Body of pancreas (tissue), 4 donors: ENCODE data around the gene GUK1. TPM values are rescaled to one million over a fixed set of nuclear protein-coding genes. Genes with fewer than 3 reads are reported as not detected.

Experiments used
- ATAC-seq: fragments of 150-250 bp; one replicate; pipeline ENCODE4 v1.9.1; 2016
- DNase-seq, 4 donors: peaks; one replicate each; pipeline ENCODE4 v3.0.0-alpha.2; 2019
- H3K27ac ChIP-seq, 4 donors: fragments of 200-600 bp; sonication (generic); 1 replicate in 3 of 4; 2 replicates in 1 of 4; pipeline versions ENCODE4 v1.5.1 to v1.6.1; 2016 to 2019; ENCODE audit warnings: mild to moderate bottlenecking in 1 of 4, mixed read lengths in 1 of 4, moderate library complexity in 1 of 4
- H3K27me3 ChIP-seq, 2 donors: fragments of 200-600 bp; sonication (generic); one replicate each; pipeline ENCODE4 v1.6.0; 2016; ENCODE audit warnings: mild to moderate bottlenecking in 1 of 2
- H3K36me3 ChIP-seq, 2 donors: fragments of 200-600 bp; sonication (generic); replicated peaks in 1 of 2; 2 replicates each; pipeline ENCODE4 v1.5.1; 2016; ENCODE audit warnings: low read depth in 2 of 2; ENCODE audit not compliant: insufficient read depth in 1 of 2
- H3K4me1 ChIP-seq: fragments of 200-600 bp; sonication (generic); one replicate; pipeline ENCODE4 v1.6.0; 2016
- H3K4me3 ChIP-seq, 2 donors: fragments of 200-600 bp; sonication (generic); 1 replicate in 1 of 2; 2 replicates in 1 of 2; pipeline ENCODE4 v1.5.1; 2016 to 2019
- H3K9me3 ChIP-seq, 3 donors: fragments of 200-600 bp; sonication (generic); 1 replicate in 2 of 3; 2 replicates in 1 of 3; pipeline ENCODE4 v1.5.1; 2016
- POLR2A ChIP-seq, 3 donors: fragments of 450-650 bp; IDR thresholded peaks; one replicate each; pipeline ENCODE4 v1.6.1; 2016; ENCODE audit warnings: antibody characterized with exemption in 3 of 3, mild to moderate bottlenecking in 2 of 3
- WGBS, 2 donors: methylation state at CpG; one replicate each; pipeline ENCODE4 v1.1.5; 2017; 5-methylcytosine and 5-hydroxymethylcytosine counted together
- intact Hi-C: fragments of 100-400 bp; cut with DNase I; formaldehyde crosslinking; loops from one replicate; pipeline ENCODE4 v1.15.1; 2023
- total RNA-seq, 2 donors: library from RNA; depleted of rRNA; stranded (reverse); fragments of >200 nt; gene quantifications; one replicate each; pipeline ENCODE4 v1.1.0, GENCODE V29; 2016
- TF ChIP-seq, protein P1 (sequence below), 7 experiments: fragments of 450-650 bp in 4 of 7; fragments of 200-600 bp in 3 of 7; sonication (generic) in 3 of 7; IDR thresholded peaks; one replicate each; pipeline ENCODE4 v1.5.1; 2016 to 2019; ENCODE audit warnings: antibody characterized with exemption in 7 of 7

The GUK1 gene
- total RNA-seq, 2 donors from 2014 or later = 210 to 216 TPM

DNA sequence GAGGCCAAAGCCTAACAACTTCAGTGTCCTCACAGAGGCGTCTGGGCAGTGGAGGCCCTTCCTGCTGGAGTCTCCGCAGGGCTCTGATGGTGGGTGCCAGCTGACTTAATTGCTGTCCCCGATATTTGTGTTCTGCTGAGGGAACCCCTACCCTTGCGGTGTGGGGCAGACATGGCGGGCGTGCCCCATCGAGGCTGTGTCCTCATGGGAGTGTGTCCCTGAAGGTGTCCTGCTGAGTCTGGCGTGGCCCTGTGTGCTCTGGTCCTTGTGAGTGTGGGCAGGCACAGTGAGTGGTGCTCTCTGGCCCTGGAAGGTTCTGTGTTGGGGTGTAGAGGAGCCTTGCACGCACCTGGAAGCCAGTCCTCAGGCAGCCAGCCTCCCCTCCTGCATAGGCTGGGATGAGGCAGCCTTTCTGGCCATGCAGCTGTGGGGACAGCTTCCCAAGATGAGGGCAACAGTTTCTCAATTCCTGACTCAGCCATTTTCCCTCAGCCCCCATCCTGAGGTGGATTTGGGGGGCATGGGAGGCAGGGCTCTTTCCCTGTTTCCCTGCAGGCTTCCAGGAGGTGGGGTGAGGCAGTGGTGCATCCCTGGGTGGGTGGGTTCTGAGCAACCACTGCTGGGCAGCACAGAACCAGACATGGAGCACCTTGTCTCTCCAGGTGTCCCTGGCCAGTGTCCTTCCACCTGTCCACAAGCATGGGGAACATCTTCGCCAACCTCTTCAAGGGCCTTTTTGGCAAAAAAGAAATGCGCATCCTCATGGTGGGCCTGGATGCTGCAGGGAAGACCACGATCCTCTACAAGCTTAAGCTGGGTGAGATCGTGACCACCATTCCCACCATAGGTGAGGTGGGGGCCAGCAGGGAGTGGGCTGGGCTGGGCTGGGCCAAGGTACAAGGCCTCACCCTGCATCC is 43.4 kb upstream of the GUK1 start:
- DNase-seq = no peak
- H3K36me3 ChIP-seq = peaks cover 7 to 14% of the 10 kb centered on the region in 2 donors

DNA sequence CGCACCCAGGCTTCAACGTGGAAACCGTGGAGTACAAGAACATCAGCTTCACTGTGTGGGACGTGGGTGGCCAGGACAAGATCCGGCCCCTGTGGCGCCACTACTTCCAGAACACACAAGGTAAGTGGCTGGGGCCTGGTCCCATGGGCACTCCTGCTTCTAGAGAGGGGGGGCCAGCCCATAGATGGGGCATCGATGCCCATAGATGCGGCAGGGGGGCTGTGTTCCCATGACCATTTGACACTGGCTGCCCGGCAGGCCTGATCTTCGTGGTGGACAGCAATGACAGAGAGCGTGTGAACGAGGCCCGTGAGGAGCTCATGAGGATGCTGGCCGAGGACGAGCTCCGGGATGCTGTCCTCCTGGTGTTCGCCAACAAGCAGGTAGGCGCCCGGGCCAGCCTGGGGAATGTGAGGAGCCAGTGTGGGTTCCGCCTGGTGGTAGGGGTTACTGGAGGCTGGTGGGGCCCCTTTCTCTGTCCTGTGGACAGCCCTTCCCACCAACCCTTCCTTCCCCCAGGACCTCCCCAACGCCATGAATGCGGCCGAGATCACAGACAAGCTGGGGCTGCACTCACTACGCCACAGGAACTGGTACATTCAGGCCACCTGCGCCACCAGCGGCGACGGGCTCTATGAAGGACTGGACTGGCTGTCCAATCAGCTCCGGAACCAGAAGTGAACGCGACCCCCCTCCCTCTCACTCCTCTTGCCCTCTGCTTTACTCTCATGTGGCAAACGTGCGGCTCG is 42.6 kb upstream of the GUK1 start:
- TF ChIP-seq POLR2A (IDR thresholded peaks at IDR 0.05) = no peak
- TF ChIP-seq, protein P1, sequence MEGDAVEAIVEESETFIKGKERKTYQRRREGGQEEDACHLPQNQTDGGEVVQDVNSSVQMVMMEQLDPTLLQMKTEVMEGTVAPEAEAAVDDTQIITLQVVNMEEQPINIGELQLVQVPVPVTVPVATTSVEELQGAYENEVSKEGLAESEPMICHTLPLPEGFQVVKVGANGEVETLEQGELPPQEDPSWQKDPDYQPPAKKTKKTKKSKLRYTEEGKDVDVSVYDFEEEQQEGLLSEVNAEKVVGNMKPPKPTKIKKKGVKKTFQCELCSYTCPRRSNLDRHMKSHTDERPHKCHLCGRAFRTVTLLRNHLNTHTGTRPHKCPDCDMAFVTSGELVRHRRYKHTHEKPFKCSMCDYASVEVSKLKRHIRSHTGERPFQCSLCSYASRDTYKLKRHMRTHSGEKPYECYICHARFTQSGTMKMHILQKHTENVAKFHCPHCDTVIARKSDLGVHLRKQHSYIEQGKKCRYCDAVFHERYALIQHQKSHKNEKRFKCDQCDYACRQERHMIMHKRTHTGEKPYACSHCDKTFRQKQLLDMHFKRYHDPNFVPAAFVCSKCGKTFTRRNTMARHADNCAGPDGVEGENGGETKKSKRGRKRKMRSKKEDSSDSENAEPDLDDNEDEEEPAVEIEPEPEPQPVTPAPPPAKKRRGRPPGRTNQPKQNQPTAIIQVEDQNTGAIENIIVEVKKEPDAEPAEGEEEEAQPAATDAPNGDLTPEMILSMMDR (IDR thresholded peaks at IDR 0.05) = no peak
- H3K9me3 ChIP-seq = no peaks in the 10 kb centered on the region
- 79 to 84% methylated on average over 23 to 32 of the region's 34 CpGs for WGBS, 2 donors
- intact Hi-C loops = no loop called here
- H3K27me3 ChIP-seq = no peaks in the 10 kb centered on the region
- H3K4me3 ChIP-seq = no peak overlapping the region
- H3K27ac ChIP-seq = no peak overlapping the region
- H3K4me1 ChIP-seq = peaks cover 68% of the 10 kb centered on the region
- ATAC-seq (no peak), DNase-seq (no peak)
- H3K36me3 ChIP-seq = peaks cover 7 to 14% of the 10 kb centered on the region in 2 donors

More for the DNA sequence above, 43.4 kb upstream of the GUK1 start:
- intact Hi-C loops = no loop called here
- WGBS, 2 donors = 82 to 96% methylated on average over 4 to 13 of the region's 13 CpGs
- peaks cover 69% of the 10 kb centered on the region for H3K4me1 ChIP-seq
- no peak for TF ChIP-seq POLR2A (IDR thresholded peaks at IDR 0.05)
- TF ChIP-seq, protein P1 (IDR thresholded peaks at IDR 0.05) = no peak
- H3K27ac ChIP-seq = no peak overlapping the region
- ATAC-seq = no peak
- H3K4me3 ChIP-seq = no peak overlapping the region
- H3K9me3 ChIP-seq = no peaks in the 10 kb centered on the region
- H3K27me3 ChIP-seq = no peaks in the 10 kb centered on the region

DNA sequence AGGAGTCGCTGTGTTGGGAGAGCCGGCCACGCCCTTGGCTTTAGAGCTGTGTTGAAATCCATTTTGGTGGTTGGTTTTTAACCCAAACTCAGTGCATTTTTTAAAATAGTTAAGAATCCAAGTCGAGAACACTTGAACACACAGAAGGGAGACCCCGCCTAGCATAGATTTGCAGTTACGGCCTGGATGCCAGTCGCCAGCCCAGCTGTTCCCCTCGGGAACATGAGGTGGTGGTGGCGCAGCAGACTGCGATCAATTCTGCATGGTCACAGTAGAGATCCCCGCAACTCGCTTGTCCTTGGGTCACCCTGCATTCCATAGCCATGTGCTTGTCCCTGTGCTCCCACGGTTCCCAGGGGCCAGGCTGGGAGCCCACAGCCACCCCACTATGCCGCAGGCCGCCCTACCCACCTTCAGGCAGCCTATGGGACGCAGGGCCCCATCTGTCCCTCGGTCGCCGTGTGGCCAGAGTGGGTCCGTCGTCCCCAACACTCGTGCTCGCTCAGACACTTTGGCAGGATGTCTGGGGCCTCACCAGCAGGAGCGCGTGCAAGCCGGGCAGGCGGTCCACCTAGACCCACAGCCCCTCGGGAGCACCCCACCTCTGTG is 41.7 kb upstream of the GUK1 start:
- DNase-seq (no peak), ATAC-seq (no peak)
- WGBS, 2 donors = 83 to 89% methylated on average over 17 to 28 of the region's 28 CpGs
- Histone ChIP-seq H3K9me3 (no peaks in the 10 kb centered on the region), H3K27me3 (no peaks in the 10 kb centered on the region), H3K27ac (no peak overlapping the region), H3K4me1 (peaks cover 60% of the 10 kb centered on the region), H3K36me3 (peaks cover 7 to 14% of the 10 kb centered on the region in 2 donors), H3K4me3 (no peak overlapping the region)
- intact Hi-C loops = no loop called here
- TF ChIP-seq, protein P1 (IDR thresholded peaks at IDR 0.05) = no peak
- TF ChIP-seq POLR2A (IDR thresholded peaks at IDR 0.05) = no peak

DNA sequence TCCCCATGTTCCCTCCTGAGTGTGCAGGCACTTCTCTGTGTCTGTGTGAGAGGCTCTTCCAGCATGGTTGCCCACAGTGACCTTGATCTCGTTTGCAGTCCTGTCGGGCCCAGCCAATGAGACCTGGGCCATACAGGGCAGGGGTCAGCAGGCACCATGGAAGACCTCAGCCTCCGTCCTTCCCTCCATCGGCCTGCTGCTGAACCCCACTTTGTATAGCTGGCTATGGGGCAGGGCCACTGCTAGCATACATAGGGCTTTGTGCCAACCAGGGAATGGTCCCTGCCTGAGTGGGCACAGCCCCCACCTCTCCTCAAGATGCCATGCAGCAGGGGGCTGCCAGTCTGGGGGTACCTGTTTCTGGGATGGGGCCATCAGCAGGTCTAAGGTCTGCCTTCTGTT is 40.7 kb upstream of the GUK1 start:
- intact Hi-C loops = no loop called here
- Histone ChIP-seq H3K27ac (no peak overlapping the region), H3K27me3 (no peaks in the 10 kb centered on the region), H3K4me1 (peaks cover 61% of the 10 kb centered on the region), H3K4me3 (no peak overlapping the region), H3K36me3 (peaks cover 7 to 14% of the 10 kb centered on the region in 2 donors), H3K9me3 (no peaks in the 10 kb centered on the region)
- no peak for TF ChIP-seq POLR2A (IDR thresholded peaks at IDR 0.05)
- TF ChIP-seq, protein P1 (IDR thresholded peaks at IDR 0.05) = no peak
- ATAC-seq = no peak
- no peak for DNase-seq
- WGBS, 2 donors = 54% methylated on average over 4 of the region's 4 CpGs; no CpG with 5 or more reads in 1 of the 2 donors
